HG03135 (cell line): ENCODE results near the gene ANP32A.

Source experiments
- ATAC-seq: cut with Tn5 transposase; IDR thresholded peaks from one replicate; pipeline ENCODE4 v1.9.1; 2021; ENCODE audit warnings: mild to moderate bottlenecking, moderate library complexity; ENCODE audit not compliant: unreplicated experiment

Gene ANP32A

DNA sequence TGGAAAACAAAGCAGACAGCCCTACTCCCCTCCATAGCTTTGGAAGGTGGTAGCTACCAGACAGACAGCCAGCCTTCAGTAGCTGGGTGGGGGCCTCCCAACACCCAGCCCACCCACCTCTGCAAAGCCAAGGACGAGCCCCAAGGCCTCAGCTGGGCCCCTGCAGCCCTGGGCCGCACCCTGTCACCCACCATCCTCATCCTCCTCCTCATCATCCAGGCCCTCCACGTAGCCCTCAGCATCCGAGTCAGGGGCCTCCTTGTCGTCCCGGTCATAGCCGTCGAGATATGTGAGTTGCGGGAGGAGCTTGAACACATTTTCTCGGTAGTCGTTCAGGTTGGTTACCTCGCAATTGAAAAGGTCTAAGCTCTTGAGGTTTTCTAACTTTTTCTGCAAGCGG, 36.5 kb downstream of the ANP32A start:
- ATAC-seq = no peak

DNA sequence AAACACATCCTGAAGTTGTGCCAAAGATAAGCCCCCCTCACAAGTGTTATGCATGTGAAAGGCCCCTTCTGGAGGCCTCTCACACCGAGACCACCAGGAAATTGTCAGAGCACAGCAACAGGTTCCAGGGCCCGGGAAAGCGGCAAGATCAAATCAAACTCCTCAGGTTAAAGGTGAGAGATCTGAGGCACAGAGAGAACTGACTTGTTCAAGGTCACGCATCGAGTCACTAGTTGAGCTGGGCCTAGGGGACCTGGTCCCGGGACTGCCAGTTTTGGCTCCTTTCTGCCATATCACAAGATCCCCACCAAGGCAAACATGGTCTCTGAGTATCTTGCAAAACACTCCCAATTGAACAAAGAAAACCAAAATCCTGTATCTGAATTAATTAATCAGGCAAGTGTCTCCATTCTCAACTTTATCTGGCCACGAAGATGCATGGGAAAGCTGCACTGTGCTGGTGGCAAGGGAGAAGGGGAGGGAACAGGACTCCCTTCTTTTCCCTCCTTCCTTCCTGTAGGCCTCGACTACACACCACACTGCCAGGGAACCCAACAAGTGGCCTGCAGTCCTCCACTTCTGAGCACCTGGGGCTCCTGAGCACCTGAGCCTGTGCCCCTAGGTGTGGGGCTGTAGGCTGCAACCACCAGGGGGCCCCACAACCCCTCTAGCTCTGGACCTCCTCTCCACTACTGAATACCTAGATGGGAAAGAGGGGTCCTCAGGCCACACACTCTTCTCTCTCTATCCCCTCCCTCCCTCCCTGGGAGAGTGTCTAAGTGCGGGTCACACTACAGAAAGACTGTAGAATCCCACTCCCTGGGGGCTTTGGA, 37.3 kb downstream of the ANP32A start:
- no peak for ATAC-seq

DNA sequence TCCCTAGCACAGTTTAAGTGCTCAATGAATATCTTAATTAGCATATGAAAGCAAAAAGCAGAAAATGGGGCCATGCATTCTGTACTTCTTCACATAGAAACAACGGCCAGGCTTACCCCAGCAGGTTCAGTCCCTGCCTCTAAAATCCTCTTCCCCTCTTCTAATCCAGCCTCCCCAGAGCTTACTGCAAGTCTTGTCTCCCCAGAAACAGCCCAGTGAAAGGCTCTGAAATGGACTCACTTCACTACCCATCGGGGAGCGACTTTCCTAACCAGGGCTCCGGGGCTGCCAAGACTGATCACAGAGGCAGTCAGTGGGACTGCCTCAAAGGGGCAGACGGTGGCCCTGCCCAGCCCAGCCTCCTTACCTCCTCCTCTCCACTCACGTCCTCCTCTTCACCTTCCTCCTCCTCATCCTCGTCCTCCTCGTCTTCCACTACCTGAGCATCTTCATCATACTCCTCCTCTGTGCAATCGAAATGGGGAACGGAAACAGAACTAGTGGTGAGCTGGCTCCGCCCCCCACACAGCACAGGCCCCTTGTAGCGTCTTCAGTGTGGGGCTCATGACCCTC, 38.0 kb downstream of the ANP32A start:
- no peak for ATAC-seq

DNA sequence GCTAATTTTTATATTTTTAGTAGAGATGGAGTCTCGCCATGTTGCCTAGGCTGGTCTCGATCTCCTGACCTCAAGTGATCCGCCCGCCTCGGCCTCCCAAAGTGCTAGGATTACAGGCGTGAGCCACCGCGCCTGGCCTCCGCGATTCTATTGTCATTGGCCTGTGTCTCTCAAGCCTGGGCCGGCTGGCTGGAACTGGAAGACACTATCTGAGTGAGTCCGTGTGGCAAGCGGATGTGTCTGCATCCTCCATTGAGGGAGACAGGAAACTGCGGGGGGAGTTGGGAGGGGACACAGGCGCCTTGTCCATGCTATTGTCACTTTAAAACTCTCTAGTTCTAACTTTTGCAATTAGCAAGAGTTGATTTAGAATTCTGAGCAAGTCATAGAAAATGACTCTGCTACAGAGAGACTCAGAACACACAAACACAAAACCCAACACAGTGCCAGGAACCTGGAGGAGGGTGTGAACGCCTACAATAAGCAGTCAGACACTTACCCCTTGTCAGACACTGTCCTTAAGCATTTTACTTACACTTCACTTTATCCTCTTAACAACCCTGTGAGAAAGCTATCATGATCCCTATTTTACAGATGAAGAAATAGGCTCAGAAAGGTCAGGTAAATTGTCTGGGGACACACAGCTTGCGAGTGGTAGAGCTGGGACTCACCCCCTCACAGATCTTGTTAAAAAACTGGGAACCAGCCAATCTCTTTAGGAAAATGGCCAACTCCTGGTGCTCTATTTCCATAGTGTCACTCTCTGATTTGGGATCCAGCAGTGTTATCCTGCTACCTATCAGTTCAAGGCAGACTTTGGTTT, 38.7 kb downstream of the ANP32A start:
- no peak for ATAC-seq

DNA sequence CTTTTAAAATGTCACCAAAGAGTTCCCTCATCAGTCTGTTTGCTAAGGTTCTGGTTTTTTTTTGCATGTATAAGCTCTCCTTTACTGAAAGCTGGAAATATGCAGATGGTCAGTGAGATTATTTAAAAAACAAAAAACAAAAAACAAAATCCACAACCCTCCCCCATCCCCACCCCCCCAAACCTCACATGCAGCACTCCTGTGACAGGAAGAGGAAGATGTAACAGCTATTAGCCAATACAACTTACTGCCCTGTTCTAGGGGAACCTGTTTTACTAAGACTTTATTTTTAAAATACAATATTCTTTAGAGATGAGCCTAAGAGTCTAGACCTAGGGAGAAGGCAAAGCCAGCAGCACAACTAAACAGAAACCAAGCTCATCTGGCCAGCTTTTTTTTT, 39.5 kb downstream of the ANP32A start:
- ATAC-seq = no peak

DNA sequence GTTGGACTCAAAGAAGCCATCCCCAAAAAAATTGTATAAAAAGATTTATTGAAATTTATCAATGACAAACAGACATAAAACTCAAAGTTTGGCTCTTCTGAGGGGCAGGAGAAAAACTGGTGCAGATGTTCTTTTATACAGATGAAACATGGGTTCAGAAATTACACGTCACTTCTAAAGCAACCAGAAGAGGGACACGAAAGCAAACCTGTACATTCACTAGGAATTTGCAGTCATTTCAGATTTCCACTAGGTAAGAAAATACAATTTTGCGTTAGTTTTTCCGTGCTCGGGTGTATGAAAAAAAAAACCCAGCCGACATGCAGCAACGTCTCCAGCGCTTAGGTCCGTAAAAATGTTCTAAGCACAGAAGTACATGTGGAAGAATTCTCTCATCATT, 41.8 kb downstream of the ANP32A start:
- ATAC-seq = no peak

DNA sequence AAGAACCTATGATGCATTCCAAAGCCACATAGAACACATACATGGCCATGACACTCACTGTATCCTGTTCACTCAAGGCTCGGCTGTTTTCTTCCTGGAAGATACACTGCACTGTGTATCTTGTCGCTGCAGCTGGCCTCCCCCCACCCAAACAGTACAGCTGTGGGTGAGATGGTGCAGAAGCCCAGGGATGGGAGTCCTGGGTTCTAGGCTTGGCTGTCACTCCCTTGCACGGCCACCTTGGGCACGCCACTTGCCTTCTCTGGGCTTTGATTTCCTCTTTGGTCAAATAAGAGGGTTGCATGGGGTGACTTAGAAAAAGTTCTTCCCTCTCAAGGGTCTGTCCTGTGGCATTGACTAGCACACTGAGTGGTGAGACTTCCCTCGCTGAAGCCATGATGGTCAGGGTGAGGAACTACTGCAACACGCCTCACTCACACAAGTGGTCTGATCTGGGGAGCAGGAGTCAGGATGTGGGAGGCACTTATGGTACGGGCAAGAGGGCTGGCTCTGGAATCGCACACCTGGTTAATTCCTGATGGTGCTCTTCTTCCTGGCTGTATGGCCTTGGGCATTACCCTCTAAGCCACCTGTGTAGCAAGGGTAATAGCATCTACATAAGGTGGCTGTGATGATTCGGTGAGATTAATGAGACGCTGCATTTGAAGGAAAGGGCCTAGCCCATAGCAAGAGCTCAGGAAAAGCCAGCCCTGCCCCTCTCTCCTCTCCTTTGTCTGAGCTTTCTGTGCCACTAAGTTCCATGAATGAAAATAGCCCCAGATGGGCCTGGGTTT, 44.0 kb downstream of the ANP32A start:
- no peak for ATAC-seq

DNA sequence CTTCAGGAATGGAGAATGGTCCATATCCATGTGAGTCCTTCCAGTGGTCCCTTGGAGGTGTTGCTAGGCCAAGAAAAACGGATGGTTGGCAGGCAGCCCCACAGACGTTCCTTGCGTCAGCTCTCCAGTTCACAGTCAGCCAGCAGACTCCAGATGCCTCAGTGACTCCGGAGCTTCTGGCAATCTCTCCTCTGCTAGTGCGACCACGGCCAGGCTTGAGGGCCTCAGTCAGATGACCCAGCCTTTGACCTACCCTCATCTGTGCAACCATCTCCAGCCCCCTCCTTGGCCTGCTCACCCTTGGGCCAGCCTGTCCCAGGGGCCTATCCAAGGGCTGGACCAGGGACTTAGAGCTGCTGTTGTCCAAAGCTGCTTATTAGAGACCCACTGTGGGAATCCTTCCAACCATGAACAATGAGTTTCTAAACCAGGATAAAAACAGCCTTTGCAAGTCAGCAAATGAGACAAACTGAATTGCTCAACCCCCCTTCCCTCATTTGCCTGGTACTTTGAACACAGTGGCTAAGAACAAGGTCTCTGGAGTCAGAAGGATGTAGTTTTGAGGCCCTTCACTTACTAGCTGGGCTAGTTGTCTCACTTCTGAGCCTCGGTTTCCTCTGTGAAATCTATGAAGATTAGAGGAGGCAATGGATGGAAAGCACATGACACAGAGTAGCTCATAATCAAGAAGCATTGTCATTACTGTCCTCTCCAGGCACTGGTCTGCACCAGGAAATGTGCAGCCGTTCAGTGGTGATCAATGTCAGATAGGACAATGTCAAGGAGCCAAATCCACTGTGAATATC, 44.8 kb downstream of the ANP32A start:
- ATAC-seq = no peak

DNA sequence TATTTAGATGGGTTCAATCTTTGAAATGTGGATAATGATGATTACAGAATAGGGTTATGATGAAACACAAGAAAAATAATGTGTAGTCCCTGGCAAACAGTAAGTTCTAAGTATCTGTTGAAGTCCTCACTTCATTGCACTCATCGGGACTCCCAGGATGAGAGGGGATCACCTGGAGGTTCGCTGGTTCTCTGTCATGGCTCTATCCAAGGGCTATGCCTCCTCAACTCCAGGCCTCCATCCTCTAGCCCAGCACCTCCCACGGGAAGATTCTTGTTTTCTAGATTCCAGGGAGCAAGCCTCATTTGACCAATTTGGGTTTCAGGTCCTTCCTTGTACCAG, 45.5 kb downstream of the ANP32A start:
- ATAC-seq = no peak

DNA sequence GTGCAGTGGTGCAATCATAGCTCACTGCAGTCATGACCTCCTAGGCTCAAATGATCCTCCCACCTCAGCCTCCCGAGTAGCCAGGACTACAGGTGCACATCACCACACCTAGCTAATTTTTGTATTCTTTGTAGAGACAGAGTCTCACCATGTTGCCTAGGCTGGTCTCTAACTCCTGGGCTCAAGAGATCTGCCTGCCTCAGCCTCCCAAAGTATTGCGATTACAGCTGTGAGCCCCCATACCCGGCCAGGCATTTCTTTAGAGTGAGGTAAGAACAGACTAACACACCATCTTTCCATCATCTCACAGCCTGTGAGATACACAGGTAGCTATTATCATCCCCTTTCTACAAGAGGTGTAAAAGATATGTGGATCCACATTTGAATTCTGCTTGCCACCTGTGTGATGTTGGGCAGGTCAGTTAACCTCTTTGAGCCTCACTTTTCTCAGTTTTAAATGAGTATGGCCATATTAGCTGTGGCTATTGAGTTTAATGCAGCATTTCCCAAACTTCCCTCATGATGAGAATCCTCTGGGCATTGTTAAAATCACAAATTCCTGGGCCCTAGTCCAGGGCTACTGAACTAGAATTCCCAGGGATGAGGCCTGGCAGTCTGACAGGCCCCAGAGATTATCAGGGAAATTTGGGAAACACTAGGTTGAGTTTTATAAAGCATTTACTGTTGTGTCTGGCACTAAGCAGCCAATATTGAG, 46.0 kb downstream of the ANP32A start:
- no peak for ATAC-seq

DNA sequence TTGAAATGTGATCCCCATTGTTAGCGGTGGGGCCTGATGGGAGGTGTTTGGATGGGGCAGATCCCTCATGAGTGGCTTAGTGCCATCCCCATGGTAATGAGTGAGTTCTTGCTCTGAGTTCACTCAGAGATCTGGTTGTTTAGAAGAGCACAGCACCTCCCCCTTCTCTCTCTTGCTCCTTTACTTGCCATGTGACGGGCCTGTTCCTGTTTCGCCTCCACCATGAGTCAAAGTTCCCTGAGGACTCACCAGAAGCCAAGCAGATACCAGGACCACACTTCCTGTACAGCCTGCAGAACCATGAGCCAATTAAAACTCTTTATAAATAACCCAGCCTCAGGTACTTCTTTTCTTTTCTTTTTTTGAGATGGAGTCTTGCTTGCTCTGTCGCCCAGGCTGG, 46.6 kb downstream of the ANP32A start:
- no peak for ATAC-seq

DNA sequence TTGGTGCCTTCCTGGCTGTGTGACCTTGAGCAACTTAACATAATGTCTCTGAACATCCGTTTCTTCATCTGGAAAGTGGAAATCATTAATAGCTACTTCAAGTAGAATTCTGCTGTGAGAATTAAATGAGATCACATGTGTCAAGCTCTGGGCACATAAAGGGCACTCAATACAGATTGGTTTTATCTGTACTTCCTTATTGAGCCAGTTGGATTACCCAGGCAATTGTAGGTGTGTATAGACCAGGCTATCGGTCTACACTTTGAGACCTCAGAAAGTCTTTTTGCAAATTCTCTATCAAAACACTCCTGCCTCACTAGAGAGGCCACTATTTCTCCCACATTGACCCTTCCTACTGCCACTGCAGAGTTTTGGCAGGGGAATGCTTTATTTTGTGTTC, 47.7 kb downstream of the ANP32A start:
- ATAC-seq = no peak

DNA sequence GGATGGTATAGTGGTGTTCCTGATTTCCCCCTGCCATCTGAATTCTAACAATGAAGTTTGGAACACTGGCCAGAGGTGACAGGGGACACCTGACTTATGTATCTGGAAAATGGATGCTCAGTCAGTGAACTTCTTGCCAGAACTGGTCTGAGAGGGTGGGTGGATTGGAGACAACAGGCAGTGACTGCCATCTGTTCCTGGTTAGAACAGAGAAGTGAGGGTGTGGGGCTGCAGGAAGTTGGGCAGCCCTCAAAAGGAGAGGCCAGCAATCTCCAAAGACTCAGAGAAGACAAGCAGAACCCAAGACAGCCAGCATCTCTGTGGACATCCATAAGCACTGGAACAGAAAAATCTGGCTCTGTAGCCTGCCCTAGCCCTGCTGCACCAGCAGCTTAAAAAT, 50.5 kb downstream of the ANP32A start:
- ATAC-seq = no peak

DNA sequence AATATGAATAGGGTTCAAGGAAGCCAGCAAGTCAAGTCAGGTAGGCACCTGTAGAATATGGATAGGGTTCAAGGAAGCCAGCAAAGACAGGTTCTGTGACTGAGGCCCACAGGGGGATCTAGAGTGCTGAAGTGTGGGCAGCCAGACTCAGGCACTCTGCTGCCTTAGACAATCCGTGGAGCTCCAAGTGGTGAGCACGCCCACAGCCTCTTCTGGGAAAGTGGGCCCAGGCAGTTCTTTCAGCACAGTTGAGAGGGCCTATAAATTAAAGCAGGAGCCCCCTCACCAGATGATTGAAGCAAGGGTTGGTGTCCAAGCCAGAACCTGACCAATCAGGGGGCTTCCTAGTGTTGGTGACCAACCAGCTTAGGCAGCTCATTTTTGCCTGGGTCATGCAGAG, 51.0 kb downstream of the ANP32A start:
- ATAC-seq = no peak

DNA sequence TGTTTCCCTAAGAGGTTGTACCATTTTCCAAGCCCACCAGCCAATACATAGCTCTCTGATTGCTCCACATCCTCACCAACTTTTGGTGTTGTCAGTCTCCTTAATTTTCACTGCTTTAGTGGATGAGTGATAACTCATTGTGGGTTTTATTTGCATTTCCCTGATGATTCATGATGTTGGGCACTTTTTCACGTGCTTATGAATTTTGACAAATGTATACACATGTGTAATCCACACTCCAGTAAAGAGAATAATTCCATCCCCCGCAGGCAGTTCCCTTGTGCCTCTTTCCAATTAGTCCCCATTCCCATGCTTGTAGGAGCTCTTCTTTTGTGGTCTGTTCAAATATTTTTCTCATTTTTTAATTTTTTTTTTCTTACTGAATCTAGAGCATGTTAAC, 52.4 kb downstream of the ANP32A start:
- no peak for ATAC-seq

DNA sequence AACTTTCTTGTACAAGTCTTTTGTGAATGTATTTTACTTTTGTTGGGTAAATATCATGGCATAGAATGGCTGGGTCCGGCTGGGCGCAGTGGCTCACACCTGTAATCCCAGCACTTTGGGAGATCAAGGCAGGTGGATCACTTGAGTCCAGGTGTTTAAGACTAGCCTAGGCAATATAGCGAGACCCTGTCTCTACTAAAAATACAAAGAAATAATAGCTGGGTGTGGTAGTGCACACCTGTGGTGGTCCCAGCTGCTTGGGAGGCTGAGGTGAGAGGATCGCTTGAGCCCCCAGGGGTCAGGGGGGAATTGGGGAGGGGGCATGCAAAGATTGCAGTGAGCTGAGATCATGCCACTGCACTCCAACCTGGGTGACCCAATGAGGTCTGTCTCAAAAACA, 52.9 kb downstream of the ANP32A start:
- no peak for ATAC-seq

DNA sequence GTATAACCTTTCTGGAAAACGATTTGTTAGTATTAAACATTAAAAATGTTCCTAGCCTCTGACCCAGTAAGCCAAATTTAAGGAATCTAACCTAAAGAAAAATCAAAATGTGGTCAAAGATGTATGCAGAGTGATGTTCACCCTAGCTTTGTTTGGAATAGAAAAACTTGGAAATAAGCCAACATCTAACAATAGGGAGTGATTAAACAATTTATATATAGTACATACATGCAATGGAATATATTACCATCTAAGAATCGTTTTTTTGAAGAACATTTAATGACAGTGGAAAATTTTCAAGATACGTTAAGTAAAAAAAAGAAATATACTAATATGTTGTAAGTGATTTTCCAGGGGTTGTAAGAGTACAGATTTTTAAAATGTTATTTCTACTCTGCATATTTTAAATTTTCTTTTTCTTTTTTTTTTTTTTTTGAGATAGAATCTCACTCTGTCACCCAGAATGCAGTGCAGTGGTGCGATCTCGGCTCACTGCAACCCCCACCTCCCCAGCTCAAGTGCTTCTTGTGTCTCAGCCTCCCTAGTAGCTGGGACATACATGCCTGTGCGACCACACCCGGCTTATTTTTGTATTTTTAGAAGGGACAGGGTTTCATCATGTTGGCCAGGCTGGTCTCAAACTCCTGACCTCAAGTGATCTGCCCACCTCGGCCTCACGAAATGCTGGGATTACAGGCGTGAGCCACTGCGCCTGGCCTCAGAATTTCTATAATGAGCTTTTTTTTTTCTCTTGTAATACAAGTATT, 54.9 kb downstream of the ANP32A start:
- ATAC-seq = no peak

DNA sequence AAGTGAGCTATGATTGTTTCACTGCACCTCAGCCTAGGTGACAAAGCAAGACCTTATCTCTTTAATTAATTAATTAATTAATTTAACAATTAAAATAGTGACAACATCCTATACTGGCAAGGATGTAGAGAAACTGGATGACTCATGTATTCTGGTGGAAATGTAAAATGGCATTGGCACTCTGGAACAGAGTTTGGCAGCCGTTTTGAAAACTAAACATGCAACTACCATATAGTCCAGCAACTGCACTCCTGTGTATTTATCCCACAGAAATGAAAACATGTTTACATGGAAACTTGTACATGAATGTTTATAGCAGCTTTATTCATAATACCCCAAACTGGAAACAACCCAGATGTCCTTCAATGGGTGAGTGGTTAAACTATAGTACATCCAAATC, 56.6 kb downstream of the ANP32A start:
- no peak for ATAC-seq

DNA sequence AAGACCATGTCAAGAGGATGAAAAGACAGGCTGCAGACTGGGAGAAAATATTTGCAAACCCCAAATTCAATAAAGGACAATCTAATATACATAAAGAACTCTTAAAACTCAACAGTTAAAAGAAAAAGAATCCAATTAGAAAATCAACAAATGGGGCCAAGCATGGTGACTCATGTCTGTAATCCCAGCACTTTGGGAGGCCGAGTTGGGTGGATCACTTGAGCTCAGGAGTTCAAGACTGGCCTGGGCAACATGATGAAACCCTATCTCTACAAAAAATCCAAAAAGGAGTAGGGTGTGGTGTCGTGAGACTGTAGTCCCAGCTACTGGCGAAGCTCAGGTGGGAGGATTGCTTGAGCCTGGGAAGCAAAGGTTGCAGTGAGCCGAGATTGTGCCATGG, 57.6 kb downstream of the ANP32A start:
- no peak for ATAC-seq
